ENCODE measurements around the gene MARK3. TPM values are rescaled to one million over a fixed set of nuclear protein-coding genes. Genes with fewer than 3 reads are reported as not detected.

MARK3 gene
- total and polyA plus RNA-seq, 2 of the 13 experiments (the other 11 are each of a cell fraction or from before 2014, with no cell fraction given), result 47.7 to 56.6 TPM

GRCh38 chr14:103529383-103530365 is 144.5 kb downstream of the MARK3 start (continued):
- TF ChIP-seq ETS1 (CRISPR knock-in tag; IDR thresholded peaks at IDR 0.05) (no peak), ADNP (CRISPR knock-in tag; IDR thresholded peaks at IDR 0.05) (no peak), ZBTB26 (CRISPR knock-in tag; IDR thresholded peaks at IDR 0.05; ENCODE audit: borderline replicate concordance) (no peak), EED (CRISPR knock-in tag; IDR thresholded peaks at IDR 0.05) (peak; percentile 58; the same call in 1 of the 2 replicates), GPBP1L1 (CRISPR knock-in tag; IDR thresholded peaks at IDR 0.05) (no peak), ETV5 (CRISPR knock-in tag; IDR thresholded peaks at IDR 0.05; ENCODE audit: borderline replicate concordance) (no peak), SMAD9 (CRISPR knock-in tag; IDR thresholded peaks at IDR 0.05) (no peak), NFYB (CRISPR knock-in tag; IDR thresholded peaks at IDR 0.05) (no peak; the same call in 1 of the 2 replicates), TGIF2 (CRISPR knock-in tag; IDR thresholded peaks at IDR 0.05) (no peak), ZNF556 (CRISPR knock-in tag; IDR thresholded peaks at IDR 0.05; ENCODE audit: borderline replicate concordance) (no peak), REXO4 (CRISPR knock-in tag; IDR thresholded peaks at IDR 0.05; ENCODE audit: borderline replicate concordance) (0 out of 2 replicates have a peak, but pooled peaks have one; percentile 60), ZNF691 (CRISPR knock-in tag; IDR thresholded peaks at IDR 0.05; ENCODE audit: borderline replicate concordance, low read depth) (0 out of 2 replicates have a peak, but pooled peaks have one; percentile 32), ZNF749 (CRISPR knock-in tag; IDR thresholded peaks at IDR 0.05; ENCODE audit: borderline replicate concordance) (no peak), ZKSCAN8 (CRISPR knock-in tag; IDR thresholded peaks at IDR 0.05; ENCODE audit: borderline replicate concordance) (no peak), ZNF674 (CRISPR knock-in tag; IDR thresholded peaks at IDR 0.05; ENCODE audit: low read depth) (0 out of 2 replicates have a peak, but pooled peaks have one; percentile 47), TFDP2 (CRISPR knock-in tag; IDR thresholded peaks at IDR 0.05) (no peak), HMG20B (CRISPR knock-in tag; conservative IDR thresholded peaks at IDR 0.05) (no peak), PHB2 (IDR thresholded peaks at IDR 0.05; ENCODE audit: partially characterized antibody) (no peak)
- TF ChIP-seq, protein P1, sequence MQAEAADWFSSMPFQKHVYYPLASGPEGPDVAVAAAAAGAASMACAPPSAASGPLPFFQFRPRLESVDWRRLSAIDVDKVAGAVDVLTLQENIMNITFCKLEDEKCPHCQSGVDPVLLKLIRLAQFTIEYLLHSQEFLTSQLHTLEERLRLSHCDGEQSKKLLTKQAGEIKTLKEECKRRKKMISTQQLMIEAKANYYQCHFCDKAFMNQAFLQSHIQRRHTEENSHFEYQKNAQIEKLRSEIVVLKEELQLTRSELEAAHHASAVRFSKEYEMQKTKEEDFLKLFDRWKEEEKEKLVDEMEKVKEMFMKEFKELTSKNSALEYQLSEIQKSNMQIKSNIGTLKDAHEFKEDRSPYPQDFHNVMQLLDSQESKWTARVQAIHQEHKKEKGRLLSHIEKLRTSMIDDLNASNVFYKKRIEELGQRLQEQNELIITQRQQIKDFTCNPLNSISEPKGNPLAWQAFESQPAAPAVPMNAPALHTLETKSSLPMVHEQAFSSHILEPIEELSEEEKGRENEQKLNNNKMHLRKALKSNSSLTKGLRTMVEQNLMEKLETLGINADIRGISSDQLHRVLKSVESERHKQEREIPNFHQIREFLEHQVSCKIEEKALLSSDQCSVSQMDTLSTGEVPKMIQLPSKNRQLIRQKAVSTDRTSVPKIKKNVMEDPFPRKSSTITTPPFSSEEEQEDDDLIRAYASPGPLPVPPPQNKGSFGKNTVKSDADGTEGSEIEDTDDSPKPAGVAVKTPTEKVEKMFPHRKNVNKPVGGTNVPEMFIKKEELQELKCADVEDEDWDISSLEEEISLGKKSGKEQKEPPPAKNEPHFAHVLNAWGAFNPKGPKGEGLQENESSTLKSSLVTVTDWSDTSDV (CRISPR knock-in tag; IDR thresholded peaks at IDR 0.05), result 0 out of 2 replicates have a peak, but pooled peaks have one; percentile 25
